Immature natural killer cell (primary cell): ENCODE measurements around the gene FKBP6. TPM values are rescaled to one million over a fixed set of nuclear protein-coding genes. Genes with fewer than 3 reads are reported as not detected.

Experiments
- DNase-seq, 3 donors: peaks; one replicate each; pipeline ENCODE4 v3.0.0; 2022; ENCODE audit warnings: mixed read lengths in 1 of 3
- H3K27ac Mint-ChIP-seq, 6 donors: one replicate each; pipeline ENCODE4 v1.8.0; 2020; ENCODE audit warnings: mixed read lengths in 6 of 6, mild to moderate bottlenecking in 5 of 6, inconsistent platforms in 4 of 6, moderate library complexity in 3 of 6
- H3K27me3 Mint-ChIP-seq, 3 donors: one replicate each; pipeline ENCODE4 v1.8.0; 2020 to 2021; ENCODE audit warnings: low read depth in 3 of 3, mild to moderate bottlenecking in 3 of 3, mixed read lengths in 3 of 3, moderate library complexity in 3 of 3, inconsistent platforms in 1 of 3
- H3K36me3 Mint-ChIP-seq, 3 donors: one replicate each; pipeline ENCODE4 v1.8.0; 2020; ENCODE audit warnings: mixed read lengths in 3 of 3, inconsistent platforms in 2 of 3, mild to moderate bottlenecking in 2 of 3
- H3K4me1 Mint-ChIP-seq, 2 donors: one replicate each; pipeline ENCODE4 v1.8.0; 2020; ENCODE audit warnings: inconsistent platforms in 2 of 2, mild to moderate bottlenecking in 2 of 2, mixed read lengths in 2 of 2, moderate library complexity in 1 of 2
- H3K4me3 Mint-ChIP-seq, 5 donors: one replicate each; pipeline ENCODE4 v1.8.0; 2020; ENCODE audit warnings: mild to moderate bottlenecking in 5 of 5, mixed read lengths in 5 of 5, inconsistent platforms in 3 of 5, moderate library complexity in 3 of 5
- H3K9me3 Mint-ChIP-seq, 6 donors: one replicate each; pipeline ENCODE4 v1.8.0; 2020; ENCODE audit warnings: mild to moderate bottlenecking in 6 of 6, mixed read lengths in 6 of 6, inconsistent platforms in 4 of 6, moderate library complexity in 3 of 6
- polyA plus RNA-seq, 3 donors: library from polyadenylated mRNA; unstranded; fragments of 300-500 nt; fragmentation: Illumina TruSeq; gene quantifications; one replicate each; pipeline ENCODE4 v1.2.3, GENCODE V29; 2021

The FKBP6 gene
- polyA plus RNA-seq, 3 donors from 2014 or later = not detected

GRCh38 chr7:73330772-73331171, 2.8 kb downstream of the FKBP6 start:
- no peaks in the 10 kb centered on the region for H3K36me3 Mint-ChIP-seq
- no peak for DNase-seq
- H3K4me3 Mint-ChIP-seq = no peak overlapping the region
- H3K27ac Mint-ChIP-seq = no peak overlapping the region
- no peaks in the 10 kb centered on the region for H3K9me3 Mint-ChIP-seq
- no peaks in the 10 kb centered on the region for H3K4me1 Mint-ChIP-seq
- peaks cover 2 to 10% (median 5%) of the 10 kb centered on the region in 3 donors for H3K27me3 Mint-ChIP-seq

- Mint-ChIP-seq H3K4me1 (no peaks in the 10 kb centered on the region), H3K36me3 (no peaks in the 10 kb centered on the region), H3K9me3 (no peaks in the 10 kb centered on the region), H3K27me3 (peaks cover 2 to 10% (median 5%) of the 10 kb centered on the region in 3 donors), H3K27ac (no peak overlapping the region), H3K4me3 (no peak overlapping the region)
- DNase-seq = no peak
Measured at GRCh38 chr7:73332447-73332846, 4.5 kb downstream of the FKBP6 start.

GRCh38 chr7:73338321-73338720, 10.4 kb downstream of the FKBP6 start:
- Mint-ChIP-seq H3K27me3 (peaks cover 2 to 11% (median 2%) of the 10 kb centered on the region in 3 donors), H3K4me1 (no peaks in the 10 kb centered on the region)

GRCh38 chr7:73340514-73340913, 12.6 kb downstream of the FKBP6 start:
- H3K4me1 Mint-ChIP-seq = no peaks in the 10 kb centered on the region
- no peak overlapping the region for H3K4me3 Mint-ChIP-seq
- peaks cover 0 to 11% (median 5%) of the 10 kb centered on the region in 3 donors for H3K27me3 Mint-ChIP-seq
- H3K27ac Mint-ChIP-seq = no peak overlapping the region
- H3K36me3 Mint-ChIP-seq = no peaks in the 10 kb centered on the region
- no peaks in the 10 kb centered on the region for H3K9me3 Mint-ChIP-seq
- no peak for DNase-seq

More at GRCh38 chr7:73338321-73338720, 10.4 kb downstream of the FKBP6 start:
- no peak for DNase-seq
- Mint-ChIP-seq H3K27ac (no peak overlapping the region), H3K4me3 (no peak overlapping the region), H3K9me3 (no peaks in the 10 kb centered on the region), H3K36me3 (no peaks in the 10 kb centered on the region)

- DNase-seq = no peak
- no peaks in the 10 kb centered on the region for H3K9me3 Mint-ChIP-seq
- H3K4me1 Mint-ChIP-seq = no peaks in the 10 kb centered on the region
- no peaks in the 10 kb centered on the region for H3K36me3 Mint-ChIP-seq
- no peak overlapping the region for H3K4me3 Mint-ChIP-seq
- H3K27ac Mint-ChIP-seq = no peak overlapping the region
- H3K27me3 Mint-ChIP-seq = peaks cover 0 to 11% (median 5%) of the 10 kb centered on the region in 3 donors
Measured at GRCh38 chr7:73341877-73342276, 13.9 kb downstream of the FKBP6 start.

GRCh38 chr7:73342645-73343044, 14.7 kb downstream of the FKBP6 start:
- Mint-ChIP-seq H3K4me3 (no peak overlapping the region), H3K27me3 (peaks cover 0 to 9% (median 5%) of the 10 kb centered on the region in 3 donors), H3K27ac (no peak overlapping the region), H3K9me3 (no peaks in the 10 kb centered on the region), H3K36me3 (no peaks in the 10 kb centered on the region), H3K4me1 (no peaks in the 10 kb centered on the region)
- DNase-seq = no peak

GRCh38 chr7:73343671-73344380, 15.9 kb downstream of the FKBP6 start:
- Mint-ChIP-seq H3K36me3 (no peaks in the 10 kb centered on the region), H3K9me3 (no peaks in the 10 kb centered on the region), H3K4me3 (no peak overlapping the region), H3K27ac (peak overlapping the region in 1 of 6 donors; percentile 10), H3K4me1 (no peaks in the 10 kb centered on the region), H3K27me3 (peaks cover 0 to 12% (median 5%) of the 10 kb centered on the region in 3 donors)
- DNase-seq = no peak

- Mint-ChIP-seq H3K27ac (no peak overlapping the region), H3K36me3 (no peaks in the 10 kb centered on the region), H3K4me1 (no peaks in the 10 kb centered on the region), H3K9me3 (no peaks in the 10 kb centered on the region), H3K4me3 (no peak overlapping the region), H3K27me3 (peaks cover 0 to 12% (median 4%) of the 10 kb centered on the region in 3 donors)
- no peak for DNase-seq
Measured at GRCh38 chr7:73345538-73345937, 17.6 kb downstream of the FKBP6 start.

GRCh38 chr7:73345951-73346350, 18.0 kb downstream of the FKBP6 start:
- Mint-ChIP-seq H3K4me3 (no peak overlapping the region), H3K9me3 (no peaks in the 10 kb centered on the region), H3K36me3 (no peaks in the 10 kb centered on the region), H3K27me3 (peaks cover 0 to 12% (median 3%) of the 10 kb centered on the region in 3 donors), H3K27ac (no peak overlapping the region), H3K4me1 (no peaks in the 10 kb centered on the region)
- no peak for DNase-seq

- H3K9me3 Mint-ChIP-seq = no peaks in the 10 kb centered on the region
- H3K4me3 Mint-ChIP-seq = no peak overlapping the region
- H3K4me1 Mint-ChIP-seq = no peaks in the 10 kb centered on the region
- no peaks in the 10 kb centered on the region for H3K36me3 Mint-ChIP-seq
- DNase-seq = no peak
- H3K27me3 Mint-ChIP-seq = peaks cover 0 to 5% (median 0%) of the 10 kb centered on the region in 3 donors
- no peak overlapping the region for H3K27ac Mint-ChIP-seq
Measured at GRCh38 chr7:73349763-73350162, 21.8 kb downstream of the FKBP6 start.

- Mint-ChIP-seq H3K27ac (no peak overlapping the region), H3K27me3 (peaks cover 0 to 7% (median 3%) of the 10 kb centered on the region in 3 donors), H3K4me1 (no peaks in the 10 kb centered on the region), H3K36me3 (no peaks in the 10 kb centered on the region), H3K4me3 (no peak overlapping the region), H3K9me3 (no peaks in the 10 kb centered on the region)
- no peak for DNase-seq
Measured at GRCh38 chr7:73350306-73351068, 22.5 kb downstream of the FKBP6 start.

- Mint-ChIP-seq H3K9me3 (no peaks in the 10 kb centered on the region), H3K4me3 (no peak overlapping the region), H3K4me1 (no peaks in the 10 kb centered on the region), H3K27ac (no peak overlapping the region), H3K27me3 (peaks cover under 1 to 7% (median 3%) of the 10 kb centered on the region in 3 donors), H3K36me3 (no peaks in the 10 kb centered on the region)
- DNase-seq = no peak
Measured at GRCh38 chr7:73351447-73352167, 23.6 kb downstream of the FKBP6 start.

GRCh38 chr7:73352784-73353183, 24.8 kb downstream of the FKBP6 start:
- Mint-ChIP-seq H3K27me3 (peaks cover 3 to 10% (median 3%) of the 10 kb centered on the region in 3 donors), H3K27ac (no peak overlapping the region), H3K4me3 (no peak overlapping the region)

GRCh38 chr7:73353243-73353642, 25.3 kb downstream of the FKBP6 start:
- H3K4me3 Mint-ChIP-seq = no peak overlapping the region
- no peaks in the 10 kb centered on the region for H3K4me1 Mint-ChIP-seq
- peaks cover 3 to 13% (median 3%) of the 10 kb centered on the region in 3 donors for H3K27me3 Mint-ChIP-seq
- no peaks in the 10 kb centered on the region for H3K9me3 Mint-ChIP-seq
- H3K27ac Mint-ChIP-seq = no peak overlapping the region
- DNase-seq = no peak
- no peaks in the 10 kb centered on the region for H3K36me3 Mint-ChIP-seq

More at GRCh38 chr7:73352784-73353183, 24.8 kb downstream of the FKBP6 start:
- H3K36me3 Mint-ChIP-seq = no peaks in the 10 kb centered on the region
- no peak for DNase-seq
- H3K9me3 Mint-ChIP-seq = no peaks in the 10 kb centered on the region
- no peaks in the 10 kb centered on the region for H3K4me1 Mint-ChIP-seq
